Measurements from ENCODE around the gene MYL5. TPM values are rescaled to one million over a fixed set of nuclear protein-coding genes. Genes with fewer than 3 reads are reported as not detected.

MYL5 gene
- total and polyA plus RNA-seq, 2 of the 13 experiments (the other 11 are each of a cell fraction or from before 2014, with no cell fraction given): 6.5 to 16.0 TPM

- TF ChIP-seq ZNF407 (CRISPR knock-in tag; IDR thresholded peaks at IDR 0.05; ENCODE audit: not compliant biosample characterization) (no peak), SMAD3 (CRISPR knock-in tag; IDR thresholded peaks at IDR 0.05) (no peak), HOXA7 (CRISPR knock-in tag; IDR thresholded peaks at IDR 0.05) (no peak), ZSCAN25 (CRISPR knock-in tag; IDR thresholded peaks at IDR 0.05) (no peak), KDM4B (CRISPR knock-in tag; IDR thresholded peaks at IDR 0.05) (no peak), MTA1 (CRISPR knock-in tag; IDR thresholded peaks at IDR 0.05; ENCODE audit: borderline replicate concordance) (no peak)
Measured at GRCh38 chr4:729336-730315, 55.3 kb downstream of the MYL5 start (continued).
